CD14-positive monocyte (primary cell): ENCODE data around the gene NFATC2IP. TPM values are rescaled to one million over a fixed set of nuclear protein-coding genes. Genes with fewer than 3 reads are reported as not detected.

Experiments
- DNase-seq, 3 donors: peaks; one replicate each; pipeline ENCODE4 v3.0.0-alpha.2; 2011 to 2022
- H2AFZ ChIP-seq: 2 replicates; pipeline ENCODE4 v1.6.0; 2012; ENCODE audit warnings: mild to moderate bottlenecking, low read depth, low read length, inconsistent platforms; ENCODE audit not compliant: insufficient read depth, poor library complexity, severe bottlenecking
- H3K27ac ChIP-seq, 2 donors: 1 replicate in 1 of 2; 2 replicates in 1 of 2; pipeline ENCODE4 v1.5.1; 2012 to 2013; ENCODE audit warnings: low read length in 2 of 2, control low read depth in 1 of 2, inconsistent platforms in 1 of 2, low read depth in 1 of 2, mild to moderate bottlenecking in 1 of 2
- H3K27me3 ChIP-seq, 2 donors: one replicate each; pipeline versions ENCODE4 v1.6.0 to v1.6.1; 2011 to 2013; ENCODE audit warnings: low read length in 2 of 2; ENCODE audit not compliant: control insufficient read depth in 2 of 2, insufficient read depth in 2 of 2
- H3K36me3 ChIP-seq, 2 donors: replicated peaks in 1 of 2; 1 replicate in 1 of 2; 2 replicates in 1 of 2; pipeline versions ENCODE4 v1.5.1 to v1.6.1; 2012 to 2013; ENCODE audit warnings: low read length in 2 of 2, control low read depth in 1 of 2, inconsistent platforms in 1 of 2, mild to moderate bottlenecking in 1 of 2; ENCODE audit not compliant: insufficient read depth in 2 of 2, control insufficient read depth in 1 of 2
- H3K4me1 ChIP-seq, 2 donors: 1 replicate in 1 of 2; 2 replicates in 1 of 2; pipeline versions ENCODE4 v1.5.1 to v1.6.1; 2012 to 2013; ENCODE audit warnings: low read length in 2 of 2, control low read depth in 1 of 2, inconsistent platforms in 1 of 2, mild to moderate bottlenecking in 1 of 2, moderate library complexity in 1 of 2; ENCODE audit not compliant: insufficient read depth in 2 of 2, control insufficient read depth in 1 of 2
- H3K4me2 ChIP-seq: replicated peaks from 2 replicates; pipeline ENCODE3; 2012; ENCODE audit warnings: low read length, moderate library complexity, mild to moderate bottlenecking; ENCODE audit not compliant: poor library complexity, severe bottlenecking; ENCODE audit errors: extremely low read depth
- H3K4me3 ChIP-seq, 3 experiments: fragments of 200-600 bp in 1 of 3; sonication (generic) in 1 of 3; replicated peaks in 1 of 3; 1 replicate in 2 of 3; 2 replicates in 1 of 3; pipeline ENCODE4 v1.5.1; 2011 to 2013; ENCODE audit warnings: low read length in 3 of 3, mild to moderate bottlenecking in 3 of 3, control low read depth in 2 of 3, low read depth in 2 of 3, inconsistent platforms in 1 of 3, moderate library complexity in 1 of 3
- H3K79me2 ChIP-seq: 2 replicates; pipeline ENCODE4 v1.6.0; 2012; ENCODE audit warnings: mild to moderate bottlenecking, control low read depth, inconsistent platforms, low read length, moderate library complexity; ENCODE audit not compliant: insufficient read depth
- H3K9ac ChIP-seq: 2 replicates; pipeline ENCODE4 v1.6.0; 2017; ENCODE audit warnings: low read length, mild to moderate bottlenecking; ENCODE audit not compliant: insufficient read depth, poor library complexity, severe bottlenecking
- H3K9me3 ChIP-seq, 2 donors: replicated peaks in 1 of 2; 1 replicate in 1 of 2; 2 replicates in 1 of 2; pipeline versions ENCODE4 v1.5.1 to v1.6.1; 2012 to 2013; ENCODE audit warnings: low read length in 2 of 2, control low read depth in 1 of 2; ENCODE audit not compliant: control insufficient read depth in 1 of 2, insufficient read depth in 1 of 2
- H4K20me1 ChIP-seq: 2 replicates; pipeline ENCODE4 v1.6.0; 2012; ENCODE audit warnings: mild to moderate bottlenecking, low read length, control low read depth, moderate library complexity; ENCODE audit not compliant: insufficient read depth
- H3K27ac Mint-ChIP-seq, 7 donors: one replicate each; pipeline ENCODE4 v1.8.0; 2020; ENCODE audit warnings: mild to moderate bottlenecking in 7 of 7, mixed read lengths in 7 of 7, moderate library complexity in 6 of 7, inconsistent platforms in 2 of 7
- H3K27me3 Mint-ChIP-seq, 3 donors: one replicate each; pipeline ENCODE4 v1.8.0; 2021 to 2022; ENCODE audit warnings: low read depth in 3 of 3, mild to moderate bottlenecking in 3 of 3, mixed read lengths in 3 of 3, moderate library complexity in 3 of 3, inconsistent platforms in 1 of 3
- H3K36me3 Mint-ChIP-seq, 2 donors: one replicate each; pipeline ENCODE4 v1.8.0; 2020; ENCODE audit warnings: mixed read lengths in 2 of 2, inconsistent platforms in 1 of 2, mild to moderate bottlenecking in 1 of 2
- H3K4me1 Mint-ChIP-seq: one replicate; pipeline ENCODE4 v1.8.0; 2020; ENCODE audit warnings: mild to moderate bottlenecking, mixed read lengths
- H3K4me3 Mint-ChIP-seq, 2 donors: one replicate each; pipeline ENCODE4 v1.8.0; 2020; ENCODE audit warnings: mild to moderate bottlenecking in 2 of 2, mixed read lengths in 2 of 2, moderate library complexity in 1 of 2
- H3K9me3 Mint-ChIP-seq, 7 donors: one replicate each; pipeline ENCODE4 v1.8.0; 2020 to 2022; ENCODE audit warnings: mixed read lengths in 7 of 7, mild to moderate bottlenecking in 6 of 7, moderate library complexity in 6 of 7, inconsistent platforms in 2 of 7
- CTCF ChIP-seq: fragments of 200-600 bp; IDR thresholded peaks from one replicate; pipeline ENCODE4 v1.8.0; 2022; ENCODE audit warnings: antibody characterized with exemption, mild to moderate bottlenecking
- WGBS: methylation state at CpG from one replicate; pipeline ENCODE4 v1.1.5; 2013; ENCODE audit warnings: missing lambda C conversion rate; ENCODE audit not compliant: insufficient coverage; 5-methylcytosine and 5-hydroxymethylcytosine counted together
- intact Hi-C, 2 donors: fragments of 100-400 bp; cut with micrococcal nuclease; formaldehyde crosslinking; loops; one replicate each; pipeline versions ENCODE4 v1.15.0 to v1.15.1; 2023
- polyA plus RNA-seq, 3 donors: library from polyadenylated mRNA; depleted of rRNA in 1 of 3; unstranded in 2 of 3; stranded (reverse) in 1 of 3; fragments of 300-500 nt in 2 of 3; fragments of >200 nt in 1 of 3; fragmentation: Illumina TruSeq in 2 of 3; gene quantifications; 1 replicate in 2 of 3; 2 replicates in 1 of 3; pipeline ENCODE4 v1.2.3, GENCODE V29; 2012 to 2021

NFATC2IP gene
- polyA plus RNA-seq, 3 donors = 17.5 to 125 (median 18.4) TPM

GRCh38 chr16:28989363-28989762 lies 38.6 kb downstream of the NFATC2IP start:
- no peaks in the 10 kb centered on the region for H3K79me2 ChIP-seq
- intact Hi-C loops = no loop called here
- no peak overlapping the region for H2AFZ ChIP-seq
- DNase-seq = no peak
- peaks cover 7 to 12% (median 7%) of the 10 kb centered on the region in 3 donors for H3K27me3 Mint-ChIP-seq
- H3K36me3 Mint-ChIP-seq = peaks cover 50 to 61% of the 10 kb centered on the region in 2 donors
- H3K9me3 Mint-ChIP-seq = peaks cover 9 to 20% (median 14%) of the 10 kb centered on the region in 7 donors
- peaks cover 0 to 12% of the 10 kb centered on the region in 2 donors for H3K9me3 ChIP-seq
- peaks cover 11 to 13% of the 10 kb centered on the region in 2 donors for H3K4me1 ChIP-seq
- no peak overlapping the region for H3K27ac ChIP-seq
- H3K4me1 Mint-ChIP-seq = peaks cover 7% of the 10 kb centered on the region
- H3K27me3 ChIP-seq = peaks cover 0 to 4% of the 10 kb centered on the region in 2 donors
- no peak overlapping the region for H3K4me2 ChIP-seq
- H3K9ac ChIP-seq = no peak overlapping the region
- H3K27ac Mint-ChIP-seq = peak overlapping the region in 4 of 7 donors; percentile 44 to 79 (median 56)
- H3K4me3 ChIP-seq = no peak overlapping the region
- 99% methylated on average over 14 of the region's 14 CpGs for WGBS
- H4K20me1 ChIP-seq = peaks cover under 1% of the 10 kb centered on the region
- peaks cover 37 to 54% of the 10 kb centered on the region in 2 donors for H3K36me3 ChIP-seq
- TF ChIP-seq CTCF = no peak
- H3K4me3 Mint-ChIP-seq = no peak overlapping the region

GRCh38 chr16:28990375-28991040 lies 39.8 kb downstream of the NFATC2IP start:
- Mint-ChIP-seq H3K27ac (peak overlapping the region in 1 of 7 donors; percentile 31), H3K4me3 (no peak overlapping the region), H3K27me3 (peaks cover 3 to 11% (median 7%) of the 10 kb centered on the region in 3 donors), H3K9me3 (peaks cover 9 to 20% (median 14%) of the 10 kb centered on the region in 7 donors), H3K36me3 (peaks cover 46 to 56% of the 10 kb centered on the region in 2 donors), H3K4me1 (peaks cover under 1% of the 10 kb centered on the region)
- intact Hi-C loops = no loop called here
- no peak overlapping the region for H3K27ac ChIP-seq
- H3K4me2 ChIP-seq = no peak overlapping the region
- peaks cover 0 to under 1% of the 10 kb centered on the region in 2 donors for H3K27me3 ChIP-seq
- H3K4me3 ChIP-seq = no peak overlapping the region
- H3K9me3 ChIP-seq = peaks cover 0 to 12% of the 10 kb centered on the region in 2 donors
- no peak overlapping the region for H2AFZ ChIP-seq
- H3K9ac ChIP-seq = no peak overlapping the region
- H3K36me3 ChIP-seq = peaks cover 36 to 52% of the 10 kb centered on the region in 2 donors
- TF ChIP-seq CTCF = no peak
- no peaks in the 10 kb centered on the region for H4K20me1 ChIP-seq
- WGBS = 98% methylated on average over 5 of the region's 11 CpGs
- peaks cover under 1 to 2% of the 10 kb centered on the region in 2 donors for H3K4me1 ChIP-seq
- no peak for DNase-seq
- H3K79me2 ChIP-seq = no peaks in the 10 kb centered on the region
